CD4-positive, alpha-beta T cell treated with Interleukin-6 at 100 ng/mL for 8 hours (primary cell): ENCODE data around the gene TEX48.
A peak's percentile ranks its signal among the peaks of the same experiment; 100 is the strongest.

Source experiments
- DNase-seq: peaks from one replicate; pipeline ENCODE4 v3.0.0-alpha.2; 2020; ENCODE audit warnings: mixed read lengths, low spot score

TEX48 gene, protein sequence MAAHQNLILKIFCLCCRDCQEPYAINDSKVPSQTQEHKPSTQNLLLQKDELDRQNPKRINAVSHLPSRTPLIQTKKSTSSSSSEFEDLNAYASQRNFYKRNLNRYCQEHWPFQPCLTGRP

DNA sequence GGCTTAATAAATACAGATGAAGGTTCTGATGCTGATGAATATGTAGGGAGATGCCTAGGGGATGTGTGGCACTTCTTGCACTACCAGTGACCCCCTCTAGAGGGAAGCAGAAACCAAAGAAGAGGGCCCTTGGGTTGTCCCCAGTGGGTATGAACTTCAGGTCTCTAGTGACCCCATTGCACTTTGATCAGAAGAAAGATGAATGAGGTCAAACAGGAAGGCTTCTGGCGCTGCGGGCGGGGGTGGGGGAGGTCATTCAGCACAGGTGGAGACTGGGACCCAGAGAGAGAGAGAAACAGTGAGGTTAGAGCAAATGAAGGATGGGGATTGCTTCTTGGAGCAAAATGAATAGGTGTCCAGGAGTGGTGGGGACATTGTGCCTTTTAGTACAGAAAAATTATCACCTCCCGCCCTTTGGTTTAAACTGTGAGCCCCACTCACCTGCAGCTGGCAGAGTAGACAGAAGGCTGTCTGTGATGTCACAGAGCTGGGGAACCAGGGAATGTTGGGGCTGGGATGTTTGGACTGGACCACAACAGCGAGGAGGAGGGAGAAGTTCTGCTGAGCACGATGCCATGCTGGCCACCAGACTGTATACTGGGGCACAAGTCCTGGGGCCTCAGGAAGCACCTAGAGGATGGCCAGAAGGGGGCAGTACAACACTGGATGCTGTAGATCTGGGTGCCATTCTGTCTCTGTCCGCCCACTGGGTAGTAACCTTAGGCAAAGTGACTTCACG, at the start of gene TEX48:
Gene TEX48 (minus strand): TSS at position 599 of the 739 bp plus-strand sequence. CDS start 10,469 bp downstream, outside the sequence.
- DNase-seq: peak; percentile 86

DNA sequence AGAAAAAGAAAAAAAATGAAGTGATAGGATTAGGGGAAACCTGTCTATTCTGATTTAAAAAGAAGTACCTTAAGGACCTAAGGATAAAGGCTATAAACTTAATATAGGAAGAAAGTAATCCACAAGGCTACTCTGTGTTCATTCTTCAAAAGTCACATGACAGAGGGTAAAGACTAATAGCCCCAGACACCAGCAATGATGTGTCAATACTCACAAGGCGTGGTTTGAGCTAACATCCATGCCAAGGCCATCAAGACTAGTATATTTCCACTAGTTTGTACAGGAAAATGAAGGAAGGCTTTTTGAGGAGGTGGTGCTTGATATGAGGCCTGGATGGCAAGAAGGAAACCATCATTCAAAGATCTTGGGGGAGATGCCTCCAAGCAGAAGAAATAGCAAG, 49.7 kb upstream of the TEX48 start:
- DNase-seq: no peak

DNA sequence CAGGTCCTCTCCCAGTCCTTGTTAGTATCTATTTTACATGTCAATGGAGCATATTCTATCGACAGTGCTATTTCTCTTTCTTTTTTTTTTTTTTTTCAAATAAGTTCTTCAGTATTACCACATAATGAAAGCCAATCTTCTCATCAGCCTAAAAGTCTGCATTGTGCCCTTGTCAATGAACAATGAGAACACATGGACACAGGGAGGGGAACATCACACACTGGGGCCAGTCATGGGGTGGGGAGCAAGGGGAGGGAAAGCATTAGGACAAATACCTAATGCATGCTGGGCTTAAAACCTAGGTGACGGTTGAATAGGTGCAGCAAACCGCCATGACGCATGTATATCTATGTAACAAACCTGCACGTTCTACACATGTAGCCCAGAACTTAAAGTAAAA, 47.7 kb upstream of the TEX48 start:
- DNase-seq: no peak

DNA sequence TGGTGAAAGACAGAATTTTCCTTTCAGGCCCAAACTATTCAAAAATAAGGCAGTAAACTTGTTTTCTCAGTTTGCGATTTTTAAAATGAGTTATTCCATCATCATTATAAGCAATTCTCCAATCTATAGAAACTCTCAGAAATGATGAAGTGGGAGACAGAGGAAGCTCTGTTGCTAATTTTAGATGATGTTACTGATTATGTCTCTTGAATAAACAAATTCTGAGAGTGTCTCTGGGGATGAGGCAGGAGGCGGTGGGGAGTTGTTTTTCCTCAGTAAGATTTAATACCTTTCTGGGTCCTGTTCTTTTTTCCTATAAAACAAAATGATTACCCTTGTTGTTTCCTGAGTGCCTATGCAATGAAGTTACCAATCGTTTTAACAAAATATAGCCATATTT, 43.9 kb upstream of the TEX48 start:
- no peak for DNase-seq

DNA sequence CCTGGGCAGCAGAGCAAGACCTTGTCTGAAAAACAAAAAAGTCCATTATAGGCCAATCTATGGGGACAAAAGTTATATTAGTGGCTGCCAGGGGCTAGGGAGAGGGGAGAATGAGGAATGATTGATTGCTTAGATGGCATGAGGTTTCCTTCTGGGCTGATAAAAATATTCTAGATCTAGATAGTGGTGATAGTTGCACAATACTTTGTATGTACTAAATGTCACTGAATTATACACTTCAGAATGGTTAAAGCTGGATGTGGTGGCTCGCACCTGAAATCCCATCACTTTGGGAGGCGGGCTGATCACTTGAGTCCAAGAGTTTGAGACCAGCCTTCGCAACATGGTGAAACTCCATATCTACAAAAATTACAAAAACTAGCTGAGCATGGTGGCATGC, 42.8 kb upstream of the TEX48 start:
- DNase-seq: no peak

DNA sequence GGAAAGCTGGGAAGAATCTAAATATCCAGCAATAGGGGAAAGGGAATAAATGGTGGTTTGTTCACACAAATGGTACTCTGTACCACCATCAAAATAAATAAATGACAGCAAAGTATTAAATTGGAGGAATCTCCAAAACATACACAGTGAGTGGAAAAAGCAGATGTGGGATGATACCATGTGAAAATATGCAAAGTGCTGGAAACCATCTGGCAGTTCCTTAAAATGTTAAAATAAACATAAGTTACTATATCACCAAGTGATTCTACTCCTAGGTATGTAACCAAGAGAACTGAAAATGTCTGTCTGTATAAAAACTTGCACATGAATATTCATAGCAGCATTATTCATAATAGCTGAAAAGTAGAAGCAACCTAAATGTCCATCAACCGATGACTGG, 41.9 kb upstream of the TEX48 start:
- no peak for DNase-seq

DNA sequence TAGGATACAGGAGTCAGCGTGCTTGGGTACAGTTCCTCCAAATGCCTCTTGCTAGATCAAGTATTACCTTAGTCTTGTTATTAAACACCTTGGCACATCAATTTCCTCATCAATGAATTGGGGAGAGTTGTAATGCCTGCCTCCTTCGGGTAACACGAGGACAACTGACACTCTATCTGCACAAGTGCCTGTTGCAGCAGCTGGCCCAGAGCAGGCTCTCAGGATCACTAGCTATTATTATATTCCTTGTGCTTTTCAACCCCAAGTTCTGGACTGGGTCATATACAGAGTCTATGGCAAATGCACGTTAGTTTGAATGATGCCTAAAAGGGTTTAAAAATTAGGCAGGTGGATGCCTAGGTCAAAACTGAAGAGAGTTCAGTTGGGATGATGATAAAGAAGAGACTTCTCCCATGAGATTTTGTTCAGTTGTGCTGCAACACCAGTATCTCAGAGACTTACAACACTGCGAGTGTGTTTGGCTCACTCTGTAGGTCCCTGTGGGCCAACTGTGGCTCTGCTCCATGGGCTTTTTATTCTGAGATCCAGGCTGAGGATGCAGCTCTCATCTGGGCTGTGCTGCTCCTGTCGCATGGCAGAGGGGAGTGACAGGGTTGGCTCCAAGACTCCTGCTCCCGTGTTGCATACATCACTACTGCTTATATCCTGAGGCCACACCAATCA, 41.1 kb upstream of the TEX48 start:
- DNase-seq: no peak

DNA sequence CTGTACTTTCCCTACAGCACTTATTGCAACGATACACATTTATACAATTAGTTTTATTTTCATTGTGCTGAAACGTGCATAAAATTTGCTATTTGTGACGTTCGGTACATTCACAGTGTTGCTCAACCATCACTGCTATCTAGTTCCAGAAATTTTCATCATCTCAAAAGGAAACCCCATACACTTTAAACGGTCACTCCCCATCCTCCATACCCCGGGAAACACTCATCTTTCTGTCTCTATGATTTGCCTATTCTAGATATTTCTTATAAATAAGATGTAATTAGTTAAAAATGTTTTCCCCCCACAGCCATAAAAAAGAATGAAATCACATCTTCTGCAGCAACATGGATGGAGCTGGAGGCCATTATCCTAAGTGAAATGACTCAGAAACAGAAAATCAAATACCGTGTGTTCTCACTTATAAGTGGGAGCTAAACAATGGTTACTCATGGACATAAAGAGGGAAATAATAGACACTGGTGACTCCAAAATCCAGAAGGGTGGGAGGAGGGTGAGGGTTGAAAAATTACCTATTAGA, 40.2 kb upstream of the TEX48 start:
- DNase-seq: no peak

DNA sequence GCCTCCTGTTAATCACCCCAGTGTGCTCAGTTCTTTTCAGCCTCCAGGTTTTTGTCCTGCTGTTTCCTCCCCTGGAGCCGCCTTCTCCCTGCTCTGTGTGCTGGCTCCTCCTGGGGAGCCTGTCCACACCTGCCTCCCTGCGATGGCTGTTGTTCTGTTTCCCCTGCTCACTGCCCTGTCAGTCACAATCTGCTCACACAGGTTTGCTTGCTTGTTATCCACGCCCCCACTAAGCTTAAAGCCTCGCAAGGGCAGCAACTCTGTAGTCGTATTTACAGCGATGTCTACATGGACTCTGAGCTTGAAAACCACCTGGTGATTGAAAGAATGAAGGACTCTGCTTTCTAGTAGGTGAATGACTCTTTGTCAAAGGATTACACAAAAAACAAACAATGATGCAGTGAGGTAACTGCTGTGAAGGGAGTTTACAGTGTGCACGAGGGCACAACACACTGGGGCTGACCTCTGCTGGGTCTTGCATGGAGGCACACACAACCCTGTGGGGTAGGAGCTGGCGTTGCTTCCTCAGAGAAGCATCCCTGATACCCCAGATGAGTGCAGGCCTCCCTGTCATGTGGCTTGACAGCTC, 39.6 kb upstream of the TEX48 start:
- no peak for DNase-seq

DNA sequence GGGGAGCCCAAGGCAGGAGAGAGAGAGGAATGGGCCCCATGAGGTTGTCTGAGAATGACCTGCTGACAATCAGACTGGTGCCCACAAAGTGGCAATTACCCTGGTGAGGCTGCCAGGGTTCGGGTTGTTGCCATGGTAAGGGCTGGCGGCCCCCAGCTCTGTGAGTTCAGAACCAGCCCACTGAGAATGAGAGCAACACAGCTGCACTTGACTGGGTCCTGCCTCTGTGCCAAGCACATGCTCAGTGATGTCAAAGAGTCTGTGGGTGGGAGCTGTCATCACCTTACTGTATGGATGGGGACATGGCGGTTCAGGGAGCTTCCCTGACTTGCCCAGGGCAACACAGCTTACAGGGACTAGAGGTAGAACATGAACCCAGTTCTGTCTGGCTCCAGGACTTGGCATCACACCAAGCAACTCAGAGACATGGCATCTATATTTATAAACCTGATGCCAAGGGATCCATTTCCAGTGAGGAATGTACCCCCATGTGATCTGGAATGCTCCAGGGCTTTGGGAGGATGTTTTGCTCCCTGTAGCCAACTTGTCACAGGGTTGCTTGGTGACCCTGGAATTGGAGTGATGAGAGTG, 38.2 kb upstream of the TEX48 start:
- no peak for DNase-seq

DNA sequence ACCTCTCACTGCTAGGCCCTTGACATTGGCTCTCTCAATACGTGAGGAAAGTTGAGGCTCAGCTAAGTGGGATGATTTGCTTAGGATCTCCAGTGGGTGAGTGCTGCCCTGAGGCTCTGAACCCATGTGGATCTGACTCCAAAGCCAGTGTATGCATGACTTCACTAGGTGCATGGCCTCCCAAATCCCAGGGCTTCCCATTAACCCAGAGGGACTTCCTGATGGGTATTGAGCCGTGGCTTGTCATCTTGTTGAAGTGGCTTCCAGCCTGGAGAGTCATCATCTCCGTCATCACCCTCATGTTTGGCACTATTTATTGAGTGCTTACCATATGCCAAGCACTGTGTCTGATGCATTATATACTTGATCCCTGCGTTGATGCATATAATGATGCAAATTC, 37.3 kb upstream of the TEX48 start:
- DNase-seq: no peak

DNA sequence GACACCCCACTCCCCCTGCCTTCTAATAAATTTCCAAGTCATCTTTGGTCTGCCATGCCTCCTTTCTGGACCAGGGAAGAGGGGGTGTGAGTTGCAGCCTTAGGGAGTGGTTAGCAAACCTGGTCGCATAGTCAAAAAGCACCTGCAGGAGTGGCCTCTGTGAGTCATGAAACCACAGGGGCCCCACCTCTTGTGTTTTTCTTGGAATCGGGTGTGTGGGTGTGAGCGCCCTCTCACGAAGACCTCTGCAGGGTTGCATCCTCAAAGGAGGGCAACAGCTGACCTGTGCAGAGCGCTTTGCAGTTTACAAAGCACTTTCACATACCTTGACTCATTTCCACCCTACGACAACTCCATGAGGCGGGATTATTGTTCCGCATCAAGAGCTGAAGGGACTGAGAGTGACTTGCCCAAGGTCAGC, 36.8 kb upstream of the TEX48 start:
- DNase-seq: peak; percentile 88

DNA sequence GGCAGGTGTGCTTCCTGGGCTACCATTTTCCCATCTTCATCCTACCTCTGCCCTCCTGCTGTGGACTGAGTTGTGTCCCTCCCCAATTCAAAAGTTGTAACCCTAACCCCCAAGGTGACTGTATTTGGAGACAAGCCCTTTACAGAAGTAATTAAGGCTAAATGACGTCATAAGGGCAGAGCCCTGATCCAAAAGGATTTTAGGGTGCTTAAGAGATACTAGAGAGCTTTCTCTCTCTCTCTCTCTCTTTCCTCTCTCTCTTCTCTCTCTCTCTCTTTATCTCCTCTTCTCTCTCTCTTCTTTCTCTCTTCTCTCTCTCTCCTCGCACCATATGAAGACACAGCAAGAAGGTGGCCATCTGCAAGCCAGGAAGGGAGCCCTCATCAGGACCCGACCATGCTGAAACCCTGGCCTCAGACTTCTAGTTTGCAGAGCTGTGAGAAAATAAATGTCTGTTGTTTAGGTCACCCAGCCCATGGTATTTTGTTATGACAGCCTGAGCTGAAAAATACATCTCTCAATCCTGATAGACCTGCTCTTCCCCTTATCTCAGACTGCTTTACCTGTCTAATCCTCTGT, 36.0 kb upstream of the TEX48 start:
- DNase-seq: no peak

DNA sequence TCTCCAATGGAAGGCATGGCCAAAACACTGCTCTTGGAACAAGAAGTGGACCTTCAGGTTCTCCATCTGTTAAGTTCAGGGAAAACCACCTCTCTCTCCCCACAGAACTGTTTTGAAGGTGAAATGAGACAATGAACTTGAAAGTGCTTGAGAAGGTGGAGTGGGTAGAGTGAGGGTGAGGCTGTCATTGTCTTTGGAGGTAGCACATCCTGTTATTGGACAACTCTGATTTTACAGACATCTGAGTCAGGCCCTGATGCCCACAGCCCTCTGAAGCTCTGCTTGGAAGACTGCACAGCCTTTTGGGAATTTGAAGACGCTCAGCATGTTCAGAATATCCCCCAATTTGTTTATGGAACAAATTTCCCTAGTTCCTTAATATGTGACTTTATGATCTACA, 27.6 kb upstream of the TEX48 start:
- DNase-seq: no peak

DNA sequence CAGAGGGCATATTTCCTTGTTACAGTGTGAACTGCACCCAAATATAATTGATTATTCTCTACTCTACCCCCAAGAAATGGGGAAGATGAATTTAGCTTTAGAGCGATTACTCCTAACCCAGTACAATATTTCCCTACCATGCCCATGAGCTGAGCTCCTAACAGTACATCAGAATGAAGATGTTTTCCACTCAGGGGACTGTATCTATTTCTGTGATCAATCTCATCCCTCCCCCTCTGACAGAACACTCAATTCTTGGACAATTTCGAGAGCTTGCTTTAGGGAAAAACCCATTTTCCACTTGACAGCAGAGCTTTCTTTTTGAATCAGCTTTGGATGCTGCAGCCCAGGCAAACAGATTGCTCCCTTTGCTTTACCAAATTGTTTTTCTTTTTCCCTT, 24.7 kb upstream of the TEX48 start:
- DNase-seq: no peak

DNA sequence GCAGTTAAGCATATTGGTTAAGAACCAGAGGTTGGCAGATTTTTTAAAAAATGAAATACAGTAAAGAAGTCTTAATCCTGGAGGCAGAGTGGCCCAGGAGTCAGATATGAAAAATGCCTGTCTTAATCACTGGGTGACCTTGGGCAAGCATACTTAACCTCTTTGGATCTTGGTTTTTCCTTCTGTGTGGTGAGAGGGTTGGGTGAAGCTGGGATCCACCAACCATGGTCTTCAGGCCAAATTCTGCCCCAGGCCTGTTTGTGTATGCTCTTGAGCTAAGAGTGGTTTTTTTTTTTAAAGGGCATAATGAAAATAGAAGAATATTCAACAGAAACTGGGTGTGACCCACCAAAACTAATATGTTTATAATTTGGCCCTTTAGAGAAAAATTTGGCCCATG, 20.0 kb upstream of the TEX48 start:
- no peak for DNase-seq

DNA sequence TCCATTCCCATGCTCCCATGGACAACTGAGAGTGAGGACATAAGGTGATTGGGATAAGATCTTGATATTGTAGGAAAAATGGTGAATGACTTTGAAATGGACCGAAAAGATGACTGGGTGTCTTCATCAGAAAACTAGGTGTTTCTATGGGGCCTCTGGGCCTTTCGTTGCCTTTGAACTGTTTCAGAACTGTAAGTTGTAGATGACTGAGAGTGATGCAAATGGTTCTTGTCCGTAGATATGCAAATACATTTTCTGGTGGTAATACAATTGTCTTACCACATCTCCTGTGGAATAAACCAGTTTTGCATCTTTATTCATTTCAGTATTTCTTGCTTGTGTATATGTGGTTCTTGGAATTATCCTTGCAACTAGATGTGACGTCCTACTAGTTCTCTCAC, 16.0 kb upstream of the TEX48 start:
- DNase-seq: no peak

DNA sequence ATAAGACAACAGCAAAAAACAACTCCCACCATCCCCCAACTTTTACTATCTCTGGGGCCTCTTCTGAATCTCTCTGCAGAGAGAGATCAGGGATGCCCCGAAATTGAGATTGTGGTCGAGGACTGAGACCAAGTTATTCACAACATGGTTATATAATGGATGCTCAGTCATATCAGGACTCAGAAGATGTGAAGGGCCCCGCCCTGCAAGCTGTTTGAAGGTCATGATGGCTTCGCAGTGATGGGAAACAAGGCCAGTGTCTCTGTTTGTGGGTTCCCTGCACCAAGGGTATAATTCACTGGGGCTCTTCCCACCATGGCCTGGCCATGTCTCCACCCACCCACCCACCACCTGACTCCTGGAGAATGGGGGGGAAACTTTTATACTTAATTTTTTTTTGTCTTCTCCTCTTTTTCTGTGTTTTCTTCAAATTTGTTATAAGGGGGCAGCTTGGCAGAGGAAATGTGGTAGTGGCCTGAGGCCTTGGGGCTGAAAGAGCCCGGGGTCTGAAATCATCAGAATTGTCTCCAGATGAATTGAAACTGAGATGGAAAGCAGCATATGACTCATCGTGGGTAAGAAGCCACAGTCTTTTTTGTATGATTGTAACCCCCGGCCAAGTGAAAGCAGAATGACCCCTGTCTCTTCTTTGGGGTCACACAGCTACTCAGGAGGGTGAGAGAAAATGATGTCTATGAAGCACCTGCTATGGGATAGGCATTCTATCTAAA, 15.0 kb upstream of the TEX48 start:
- DNase-seq: peak; percentile 15

DNA sequence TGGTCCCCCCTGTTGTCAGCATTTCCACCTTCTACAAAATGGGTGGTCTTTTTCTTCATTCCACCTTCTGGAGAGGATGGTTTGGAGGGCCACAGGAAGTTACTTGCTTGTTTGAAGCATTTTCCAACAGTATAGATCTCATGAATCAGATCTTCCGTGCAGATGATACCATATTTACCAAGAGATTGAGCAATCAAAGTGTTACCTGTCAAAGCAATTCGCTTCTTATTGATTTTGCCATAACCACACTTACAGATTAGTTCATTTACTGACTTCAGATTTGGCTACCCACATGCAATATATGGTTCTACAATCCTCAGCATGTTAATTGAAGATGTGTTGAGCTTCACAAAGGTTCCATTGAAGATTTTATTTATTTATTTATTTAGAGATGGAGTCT, 14.0 kb upstream of the TEX48 start:
- no peak for DNase-seq

DNA sequence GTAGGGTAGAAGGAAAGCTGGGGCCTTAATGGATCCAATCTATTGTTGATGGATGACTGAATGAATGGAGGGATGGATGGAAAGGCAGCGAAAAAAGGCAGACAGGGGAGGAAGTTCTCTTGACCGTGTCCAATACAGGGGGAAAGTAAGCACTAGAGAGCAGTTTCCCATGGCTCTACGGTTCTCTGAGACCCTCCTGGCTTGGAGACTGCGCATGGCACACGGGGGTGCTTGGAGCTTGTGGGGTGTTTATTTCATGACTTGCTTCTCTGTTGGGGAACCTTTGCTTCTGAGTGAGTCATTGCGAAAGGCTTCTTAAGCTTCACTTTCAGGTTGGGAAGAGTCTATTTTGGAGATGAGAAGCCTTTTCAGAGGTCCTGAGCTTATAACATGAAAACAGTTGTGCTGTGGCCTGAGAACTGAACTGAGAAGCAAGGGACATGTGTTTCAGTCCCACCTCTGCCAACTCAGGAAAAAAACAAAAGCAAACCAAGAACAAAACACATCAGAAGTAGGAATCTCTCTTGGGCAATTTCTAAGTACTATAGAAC, 12.8 kb upstream of the TEX48 start:
- DNase-seq: no peak

DNA sequence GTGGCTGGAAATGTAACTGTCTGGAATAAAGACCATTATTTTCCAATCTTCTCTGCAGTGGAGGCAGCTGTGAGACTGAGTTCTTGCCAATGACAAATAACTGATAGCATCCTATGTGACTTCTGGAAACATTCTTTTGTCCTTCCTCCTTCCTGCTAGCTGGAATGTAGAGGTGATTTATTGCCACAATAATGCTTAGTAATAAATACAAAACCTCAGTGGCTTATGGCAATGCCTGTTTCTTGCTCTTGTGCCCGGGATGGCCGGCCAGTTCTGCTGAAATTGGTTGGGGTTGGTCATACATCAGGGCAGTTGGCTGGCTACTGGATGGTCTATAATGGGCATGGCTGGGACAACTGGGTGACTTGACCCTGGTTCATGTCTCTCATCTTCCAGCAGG, 12.2 kb upstream of the TEX48 start:
- no peak for DNase-seq
